Glutamatergic neuron (in vitro differentiated cells): Measurements from ENCODE around the gene ASB2. TPM values are rescaled to one million over a fixed set of nuclear protein-coding genes. Genes with fewer than 3 reads are reported as not detected.

Experiments
- DNase-seq: peaks from one replicate; pipeline ENCODE4 v3.0.0; 2022
- H3K27ac Mint-ChIP-seq: one replicate; pipeline ENCODE4 v1.8.0; 2020; ENCODE audit warnings: mild to moderate bottlenecking, mixed read lengths, inconsistent platforms; ENCODE audit not compliant: unreplicated experiment
- H3K27me3 Mint-ChIP-seq: one replicate; pipeline ENCODE4 v1.8.0; 2020; ENCODE audit warnings: mild to moderate bottlenecking, moderate library complexity, mixed read lengths, inconsistent platforms; ENCODE audit not compliant: unreplicated experiment
- H3K36me3 Mint-ChIP-seq: one replicate; pipeline ENCODE4 v1.8.0; 2020; ENCODE audit warnings: mild to moderate bottlenecking, mixed read lengths, inconsistent platforms; ENCODE audit not compliant: unreplicated experiment
- H3K4me1 Mint-ChIP-seq: one replicate; pipeline ENCODE4 v1.8.0; 2020; ENCODE audit warnings: mild to moderate bottlenecking, low read depth, mixed read lengths, inconsistent platforms; ENCODE audit not compliant: unreplicated experiment
- H3K4me3 Mint-ChIP-seq: one replicate; pipeline ENCODE4 v1.8.0; 2020; ENCODE audit warnings: mild to moderate bottlenecking, mixed read lengths, inconsistent platforms; ENCODE audit not compliant: unreplicated experiment
- H3K9me3 Mint-ChIP-seq: one replicate; pipeline ENCODE4 v1.8.0; 2020; ENCODE audit warnings: mild to moderate bottlenecking, moderate library complexity, mixed read lengths, inconsistent platforms; ENCODE audit not compliant: unreplicated experiment
- total RNA-seq: library from RNA; stranded (reverse); fragmentation: NEBNext Ultra II Directional; extraction: Animal tissue kit (Norgen Biotek cat#: 25700); gene quantifications from one replicate; pipeline ENCODE4 v1.2.1, GENCODE V29; 2021; ENCODE audit not compliant: unreplicated experiment
- TF ChIP-seq, protein P1 (sequence below): fragments of 200-600 bp; sonication (generic); IDR thresholded peaks from one replicate; pipeline ENCODE4 v1.5.0; 2021; ENCODE audit not compliant: partially characterized antibody, unreplicated experiment

The ASB2 gene
- total RNA-seq, 1 donor from 2014 or later = 16.6 TPM

DNA sequence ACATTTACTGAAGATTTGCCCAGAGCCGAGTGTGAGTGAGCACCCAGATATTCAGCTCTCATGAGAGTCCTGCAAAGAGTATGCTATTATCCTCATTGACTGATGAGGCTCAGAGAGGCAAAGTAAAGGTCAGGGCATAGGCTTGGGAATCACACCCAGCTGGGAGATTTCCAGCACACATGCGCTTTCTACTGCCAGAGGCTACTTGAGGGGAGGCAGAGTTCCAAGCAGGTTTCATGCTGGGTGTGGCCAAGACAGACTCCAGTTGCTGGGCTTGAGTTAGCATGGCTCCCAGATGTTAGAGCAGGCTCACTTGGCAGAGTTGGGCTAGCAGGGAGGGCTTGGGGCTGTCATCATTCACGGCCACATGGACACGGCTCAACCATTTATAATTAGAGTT lies 63.6 kb downstream of the ASB2 start:
- Mint-ChIP-seq H3K36me3 (peaks cover 4% of the 10 kb centered on the region), H3K27ac (no peak overlapping the region), H3K4me1 (no peaks in the 10 kb centered on the region), H3K9me3 (peaks cover 4% of the 10 kb centered on the region), H3K27me3 (peaks cover 5% of the 10 kb centered on the region), H3K4me3 (no peak overlapping the region)
- no peak for DNase-seq
- TF ChIP-seq, protein P1, sequence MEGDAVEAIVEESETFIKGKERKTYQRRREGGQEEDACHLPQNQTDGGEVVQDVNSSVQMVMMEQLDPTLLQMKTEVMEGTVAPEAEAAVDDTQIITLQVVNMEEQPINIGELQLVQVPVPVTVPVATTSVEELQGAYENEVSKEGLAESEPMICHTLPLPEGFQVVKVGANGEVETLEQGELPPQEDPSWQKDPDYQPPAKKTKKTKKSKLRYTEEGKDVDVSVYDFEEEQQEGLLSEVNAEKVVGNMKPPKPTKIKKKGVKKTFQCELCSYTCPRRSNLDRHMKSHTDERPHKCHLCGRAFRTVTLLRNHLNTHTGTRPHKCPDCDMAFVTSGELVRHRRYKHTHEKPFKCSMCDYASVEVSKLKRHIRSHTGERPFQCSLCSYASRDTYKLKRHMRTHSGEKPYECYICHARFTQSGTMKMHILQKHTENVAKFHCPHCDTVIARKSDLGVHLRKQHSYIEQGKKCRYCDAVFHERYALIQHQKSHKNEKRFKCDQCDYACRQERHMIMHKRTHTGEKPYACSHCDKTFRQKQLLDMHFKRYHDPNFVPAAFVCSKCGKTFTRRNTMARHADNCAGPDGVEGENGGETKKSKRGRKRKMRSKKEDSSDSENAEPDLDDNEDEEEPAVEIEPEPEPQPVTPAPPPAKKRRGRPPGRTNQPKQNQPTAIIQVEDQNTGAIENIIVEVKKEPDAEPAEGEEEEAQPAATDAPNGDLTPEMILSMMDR = no peak

DNA sequence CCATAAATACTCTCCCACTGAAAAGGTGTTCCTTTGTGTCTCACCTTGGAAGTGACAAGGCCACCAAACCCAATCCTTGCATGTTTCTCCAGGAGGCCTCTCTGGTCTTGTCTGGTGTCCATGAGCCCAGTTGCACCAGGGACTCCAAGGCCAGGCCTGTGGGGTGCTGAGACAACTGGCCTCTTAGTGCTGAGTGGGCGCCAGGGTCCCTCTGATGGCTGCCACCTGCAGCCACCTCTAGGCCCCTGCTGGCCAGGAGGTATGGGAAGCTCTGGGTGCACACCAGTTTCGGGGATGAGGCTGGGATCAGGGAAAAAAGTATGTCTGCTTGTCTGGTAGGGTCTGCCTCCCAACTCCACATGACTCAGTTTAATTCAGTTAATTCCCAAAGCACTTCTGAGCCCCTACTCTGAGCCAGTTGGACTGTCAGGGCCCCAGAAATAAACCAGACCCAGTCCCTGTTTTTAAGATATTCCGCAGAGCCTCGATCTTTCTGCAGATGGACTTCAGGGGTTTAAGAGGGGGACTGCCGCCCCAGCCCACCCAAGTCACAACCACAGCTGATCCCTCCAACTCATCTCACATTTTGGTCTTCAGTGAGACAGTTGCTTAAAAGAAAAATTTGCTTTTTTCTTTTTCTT lies 64.3 kb downstream of the ASB2 start:
- TF ChIP-seq, protein P1 = no peak
- Mint-ChIP-seq H3K27ac (no peak overlapping the region), H3K36me3 (peaks cover 4% of the 10 kb centered on the region), H3K27me3 (peaks cover 5% of the 10 kb centered on the region), H3K9me3 (peaks cover 4% of the 10 kb centered on the region), H3K4me1 (no peaks in the 10 kb centered on the region), H3K4me3 (no peak overlapping the region)
- DNase-seq = no peak

DNA sequence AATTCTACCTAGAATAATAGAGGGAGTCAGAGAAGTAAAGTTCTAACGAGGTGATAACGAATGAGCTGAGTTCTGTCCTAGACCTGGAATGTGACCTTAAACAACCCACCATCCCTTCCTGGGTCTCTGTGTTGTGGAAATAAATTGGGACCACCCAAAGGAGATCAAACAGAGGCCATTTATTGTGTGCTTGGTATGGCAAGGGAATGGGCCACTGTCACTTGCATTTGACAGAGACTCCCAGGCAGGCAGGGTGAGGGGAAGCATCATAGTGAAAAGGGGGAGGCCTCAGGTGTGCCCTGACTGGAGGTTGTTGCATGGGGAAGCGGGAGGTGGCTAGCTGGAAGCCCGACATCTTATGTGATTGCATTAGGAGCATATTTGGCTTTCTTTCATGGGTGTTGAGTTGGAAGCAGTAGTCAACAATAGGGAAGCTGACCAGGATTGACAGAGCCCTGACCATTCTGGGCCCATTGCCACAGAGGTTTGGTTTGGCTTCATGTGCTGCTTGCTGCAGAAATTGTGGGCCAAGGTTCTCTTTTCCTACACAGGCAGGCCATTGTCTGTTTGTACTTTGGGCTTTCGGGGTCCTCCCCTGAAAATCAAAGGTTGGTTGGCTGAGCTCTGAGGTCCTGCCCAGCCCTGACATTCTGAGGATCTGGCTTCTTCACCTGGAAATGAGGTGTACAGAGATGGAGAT lies 66.8 kb downstream of the ASB2 start:
- no peak overlapping the region for H3K4me3 Mint-ChIP-seq
- peaks cover 7% of the 10 kb centered on the region for H3K4me1 Mint-ChIP-seq
- no peak for DNase-seq
- H3K27me3 Mint-ChIP-seq = peaks cover 5% of the 10 kb centered on the region
- H3K27ac Mint-ChIP-seq = no peak overlapping the region
- no peaks in the 10 kb centered on the region for H3K36me3 Mint-ChIP-seq
- H3K9me3 Mint-ChIP-seq = peaks cover 4% of the 10 kb centered on the region
- TF ChIP-seq, protein P1 = no peak

DNA sequence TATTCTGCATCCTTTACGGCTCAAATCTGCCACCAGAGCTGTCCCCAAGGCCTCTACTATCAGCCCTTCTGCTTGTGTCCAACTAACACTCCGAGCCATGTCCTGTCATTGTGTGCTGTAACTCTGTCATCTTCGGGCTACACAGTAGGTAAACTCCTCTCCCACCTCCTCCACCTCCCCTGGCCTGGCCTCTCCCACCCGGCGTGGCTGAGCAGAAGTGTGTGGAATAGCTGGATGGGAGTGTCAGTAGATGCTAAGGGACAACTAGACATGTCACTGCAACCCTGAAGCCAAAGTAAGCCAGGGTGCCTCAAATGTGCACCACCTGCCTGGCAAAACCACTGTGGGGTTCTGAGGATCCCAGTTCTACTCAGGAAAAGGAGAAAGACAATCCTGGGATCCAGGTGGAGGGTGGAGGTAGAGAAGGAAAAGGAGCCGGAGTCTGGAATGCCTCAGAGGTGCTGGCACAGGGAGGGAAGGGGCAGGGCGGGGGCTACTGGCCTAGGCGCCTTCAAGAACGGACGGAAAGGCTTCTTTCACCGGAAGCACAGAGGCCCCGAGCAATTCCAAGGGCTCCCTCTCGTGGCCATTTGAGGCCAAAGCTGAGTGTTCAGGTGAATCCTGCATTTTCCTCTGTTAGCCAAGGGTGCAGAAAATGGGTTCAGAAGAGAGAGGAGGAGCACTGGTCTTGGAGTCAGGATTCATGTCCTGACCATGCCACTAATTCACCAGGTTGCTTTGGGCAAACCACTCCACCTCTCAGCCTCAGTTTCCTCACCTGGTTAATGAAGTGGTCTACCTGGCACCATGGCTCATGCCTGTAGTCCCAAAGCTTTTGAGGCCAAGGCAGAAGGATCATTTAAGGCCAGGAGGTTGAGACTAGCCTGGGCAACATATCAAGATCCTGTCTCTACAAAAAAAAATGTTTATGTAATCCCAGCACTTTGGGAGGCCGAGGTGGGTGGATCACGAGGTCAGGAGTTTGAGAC lies 69.7 kb downstream of the ASB2 start:
- H3K9me3 Mint-ChIP-seq = peaks cover 5% of the 10 kb centered on the region

More for the DNA sequence above, 69.7 kb downstream of the ASB2 start:
- TF ChIP-seq, protein P1 = peak; percentile 76
- no peak overlapping the region for H3K27ac Mint-ChIP-seq
- H3K4me3 Mint-ChIP-seq = no peak overlapping the region
- peaks cover 10% of the 10 kb centered on the region for H3K4me1 Mint-ChIP-seq
- peaks cover 7% of the 10 kb centered on the region for H3K27me3 Mint-ChIP-seq
- DNase-seq = peak; percentile 79
- no peaks in the 10 kb centered on the region for H3K36me3 Mint-ChIP-seq
